A673 (cell line): ENCODE data around the gene SH2B2.

Experiments
- EZH2 ChIP-seq: fragments of 200-600 bp; sonication (generic); IDR thresholded peaks from 2 replicates; pipeline ENCODE4 v1.6.1; 2017; ENCODE audit warnings: borderline replicate concordance, low read depth, mild to moderate bottlenecking, mixed read lengths, antibody characterized with exemption, low read length; ENCODE audit not compliant: poor library complexity, severe bottlenecking
- TF ChIP-seq, protein P1 (sequence below): fragments of 300-800, 200-600 bp; sonication (generic); conservative IDR thresholded peaks from 2 replicates; pipeline ENCODE4 v1.5.1; 2017; ENCODE audit warnings: low read depth, mild to moderate bottlenecking, antibody characterized with exemption, low read length, moderate library complexity, mixed read lengths

DNA sequence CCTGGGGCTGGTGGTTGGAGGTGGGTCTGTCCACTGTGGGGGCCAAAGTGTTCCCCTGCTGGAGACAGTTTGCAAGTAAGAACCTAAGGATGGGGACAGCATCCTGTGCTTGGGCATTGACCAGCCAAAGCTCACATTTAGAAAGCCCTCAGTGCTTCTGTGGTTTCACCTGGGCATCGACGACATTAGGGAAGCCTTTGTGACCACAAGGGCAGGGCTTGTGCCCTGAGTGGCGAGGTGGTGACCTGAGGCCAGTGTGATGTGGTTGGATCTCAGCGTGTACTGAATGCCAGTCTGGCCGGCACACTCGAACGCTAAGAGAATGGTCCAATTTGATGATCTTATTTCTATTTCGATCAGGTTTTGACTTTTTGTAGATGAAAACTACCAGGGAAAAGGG is 32.1 kb upstream of the SH2B2 start:
- TF ChIP-seq, protein P1, sequence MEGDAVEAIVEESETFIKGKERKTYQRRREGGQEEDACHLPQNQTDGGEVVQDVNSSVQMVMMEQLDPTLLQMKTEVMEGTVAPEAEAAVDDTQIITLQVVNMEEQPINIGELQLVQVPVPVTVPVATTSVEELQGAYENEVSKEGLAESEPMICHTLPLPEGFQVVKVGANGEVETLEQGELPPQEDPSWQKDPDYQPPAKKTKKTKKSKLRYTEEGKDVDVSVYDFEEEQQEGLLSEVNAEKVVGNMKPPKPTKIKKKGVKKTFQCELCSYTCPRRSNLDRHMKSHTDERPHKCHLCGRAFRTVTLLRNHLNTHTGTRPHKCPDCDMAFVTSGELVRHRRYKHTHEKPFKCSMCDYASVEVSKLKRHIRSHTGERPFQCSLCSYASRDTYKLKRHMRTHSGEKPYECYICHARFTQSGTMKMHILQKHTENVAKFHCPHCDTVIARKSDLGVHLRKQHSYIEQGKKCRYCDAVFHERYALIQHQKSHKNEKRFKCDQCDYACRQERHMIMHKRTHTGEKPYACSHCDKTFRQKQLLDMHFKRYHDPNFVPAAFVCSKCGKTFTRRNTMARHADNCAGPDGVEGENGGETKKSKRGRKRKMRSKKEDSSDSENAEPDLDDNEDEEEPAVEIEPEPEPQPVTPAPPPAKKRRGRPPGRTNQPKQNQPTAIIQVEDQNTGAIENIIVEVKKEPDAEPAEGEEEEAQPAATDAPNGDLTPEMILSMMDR = no peak
- TF ChIP-seq EZH2 = no peak
